ACC112 (cell line): ENCODE results near the gene OGDH.
A peak's percentile ranks its signal among the peaks of the same experiment; 100 is the strongest.

ENCODE experiments used
- H2AFZ ChIP-seq: fragments of 200-600 bp; sonication (generic); one replicate; pipeline ENCODE4 v1.6.0; 2017; ENCODE audit warnings: antibody characterized with exemption, low read length; ENCODE audit not compliant: unreplicated experiment
- H3K27ac ChIP-seq: fragments of 200-600 bp; sonication (generic); 2 replicates; pipeline ENCODE4 v1.5.1; 2014; ENCODE audit warnings: low read depth, mild to moderate bottlenecking, antibody characterized with exemption, low read length, moderate library complexity
- H3K27me3 ChIP-seq: fragments of 200-600 bp; sonication (generic); 2 replicates; pipeline ENCODE4 v1.6.1; 2014; ENCODE audit warnings: mild to moderate bottlenecking, antibody characterized with exemption, low read length, moderate library complexity, mixed read lengths; ENCODE audit not compliant: insufficient read depth
- H3K36me3 ChIP-seq: fragments of 200-600 bp; sonication (generic); 2 replicates; pipeline ENCODE4 v1.6.1; 2016; ENCODE audit warnings: mild to moderate bottlenecking, antibody characterized with exemption, low read length, moderate library complexity, mixed read lengths; ENCODE audit not compliant: insufficient read depth
- H3K4me1 ChIP-seq: fragments of 200-600 bp; sonication (generic); one replicate; pipeline ENCODE4 v1.6.1; 2016; ENCODE audit warnings: low read length, mixed read lengths; ENCODE audit not compliant: insufficient read depth, unreplicated experiment, control insufficient read depth
- H3K4me3 ChIP-seq: fragments of 200-600 bp; sonication (generic); 2 replicates; pipeline ENCODE4 v1.5.1; 2014; ENCODE audit warnings: mild to moderate bottlenecking, low read depth, low read length
- H3K79me2 ChIP-seq: fragments of 200-600 bp; sonication (generic); one replicate; pipeline ENCODE4 v1.6.0; 2016; ENCODE audit warnings: low read length; ENCODE audit not compliant: control insufficient read depth, unreplicated experiment, insufficient read depth

Gene OGDH

GRCh38 chr7:44618753-44619152, 12.3 kb downstream of the OGDH start:
- no peak overlapping the region for H3K27ac ChIP-seq
- H3K79me2 ChIP-seq, result peaks cover 91% of the 10 kb centered on the region
- no peaks in the 10 kb centered on the region for H3K27me3 ChIP-seq
- H3K36me3 ChIP-seq, result 0 out of 2 replicates have a peak, but pooled peaks cover 5% of the 10 kb centered on the region
- H3K4me3 ChIP-seq, result no peak overlapping the region
- no peak overlapping the region for H2AFZ ChIP-seq
- H3K4me1 ChIP-seq, result peaks cover 45% of the 10 kb centered on the region

GRCh38 chr7:44621034-44621749, 14.8 kb downstream of the OGDH start:
- Histone ChIP-seq H3K36me3 (peaks cover 10% of the 10 kb centered on the region; the same call in 1 of the 2 replicates), H3K4me3 (no peak overlapping the region), H3K27ac (peak overlapping the region; percentile 33)

GRCh38 chr7:44621750-44622103, 15.3 kb downstream of the OGDH start:
- H3K27ac ChIP-seq, result peak overlapping the region; percentile 25
- peaks cover 82% of the 10 kb centered on the region for H3K79me2 ChIP-seq
- peaks cover 39% of the 10 kb centered on the region for H3K4me1 ChIP-seq
- no peaks in the 10 kb centered on the region for H3K27me3 ChIP-seq
- H3K36me3 ChIP-seq, result peaks cover 10% of the 10 kb centered on the region; the same call in 1 of the 2 replicates
- no peak overlapping the region for H2AFZ ChIP-seq
- no peak overlapping the region for H3K4me3 ChIP-seq

More at GRCh38 chr7:44621034-44621749, 14.8 kb downstream of the OGDH start:
- Histone ChIP-seq H2AFZ (no peak overlapping the region), H3K79me2 (peaks cover 83% of the 10 kb centered on the region), H3K4me1 (peaks cover 39% of the 10 kb centered on the region), H3K27me3 (no peaks in the 10 kb centered on the region)

GRCh38 chr7:44622342-44623151, 16.1 kb downstream of the OGDH start:
- no peak overlapping the region for H3K4me3 ChIP-seq
- H3K79me2 ChIP-seq, result peaks cover 75% of the 10 kb centered on the region
- H3K27ac ChIP-seq, result peak overlapping the region; percentile 25
- H3K36me3 ChIP-seq, result peaks cover 10% of the 10 kb centered on the region; the same call in 1 of the 2 replicates
- H3K4me1 ChIP-seq, result peaks cover 32% of the 10 kb centered on the region
- no peaks in the 10 kb centered on the region for H3K27me3 ChIP-seq
- no peak overlapping the region for H2AFZ ChIP-seq

- peaks cover 7% of the 10 kb centered on the region; the same call in 1 of the 2 replicates for H3K36me3 ChIP-seq
- H3K27me3 ChIP-seq, result no peaks in the 10 kb centered on the region
- no peak overlapping the region for H3K4me3 ChIP-seq
- peaks cover 57% of the 10 kb centered on the region for H3K79me2 ChIP-seq
- H3K27ac ChIP-seq, result no peak overlapping the region
- H3K4me1 ChIP-seq, result peaks cover 21% of the 10 kb centered on the region
- H2AFZ ChIP-seq, result no peak overlapping the region
These were observed 17.9 kb downstream of the OGDH start for GRCh38 chr7:44624318-44624717.

- H3K36me3 ChIP-seq, result peaks cover 5% of the 10 kb centered on the region; the same call in 1 of the 2 replicates
- peaks cover 21% of the 10 kb centered on the region for H3K4me1 ChIP-seq
- no peak overlapping the region for H3K4me3 ChIP-seq
- no peak overlapping the region for H2AFZ ChIP-seq
- H3K27ac ChIP-seq, result no peak overlapping the region
- no peaks in the 10 kb centered on the region for H3K27me3 ChIP-seq
- H3K79me2 ChIP-seq, result peaks cover 42% of the 10 kb centered on the region
These were observed 19.4 kb downstream of the OGDH start for GRCh38 chr7:44625526-44626471.

- no peak overlapping the region for H3K27ac ChIP-seq
- H3K4me3 ChIP-seq, result no peak overlapping the region
- H3K4me1 ChIP-seq, result peaks cover 16% of the 10 kb centered on the region
- peaks cover 11% of the 10 kb centered on the region; the same call in 1 of the 2 replicates for H3K36me3 ChIP-seq
- peaks cover 34% of the 10 kb centered on the region for H3K79me2 ChIP-seq
- H3K27me3 ChIP-seq, result no peaks in the 10 kb centered on the region
- no peak overlapping the region for H2AFZ ChIP-seq
These were observed 20.2 kb downstream of the OGDH start for GRCh38 chr7:44626620-44627019.

- Histone ChIP-seq H2AFZ (no peak overlapping the region), H3K27me3 (no peaks in the 10 kb centered on the region), H3K36me3 (peaks cover 11% of the 10 kb centered on the region; the same call in 1 of the 2 replicates), H3K4me3 (no peak overlapping the region), H3K79me2 (peaks cover 11% of the 10 kb centered on the region), H3K27ac (no peak overlapping the region), H3K4me1 (peaks cover 24% of the 10 kb centered on the region)
These were observed 23.5 kb downstream of the OGDH start for GRCh38 chr7:44629829-44630522.

- Histone ChIP-seq H3K79me2 (peaks cover 4% of the 10 kb centered on the region), H3K27me3 (no peaks in the 10 kb centered on the region), H3K27ac (no peak overlapping the region), H3K4me3 (no peak overlapping the region), H3K36me3 (0 out of 2 replicates have a peak, but pooled peaks cover 6% of the 10 kb centered on the region), H2AFZ (no peak overlapping the region), H3K4me1 (peaks cover 26% of the 10 kb centered on the region)
These were observed 24.5 kb downstream of the OGDH start for GRCh38 chr7:44630792-44631457.
